Gastrocnemius medialis (tissue), 4 donors: ENCODE data around the gene ZNF804A.

Experiments used
- POLR2A ChIP-seq, 2 donors: fragments of 450-650 bp; IDR thresholded peaks; one replicate each; pipeline ENCODE4 v1.6.1; 2017; ENCODE audit warnings: antibody characterized with exemption in 2 of 2, mild to moderate bottlenecking in 2 of 2, moderate library complexity in 2 of 2
- TF ChIP-seq, protein P1 (sequence below), 5 experiments: fragments of 450-650 bp in 3 of 5; fragments of 200-600 bp in 2 of 5; sonication (generic) in 2 of 5; IDR thresholded peaks in 4 of 5; conservative IDR thresholded peaks in 1 of 5; 1 replicate in 4 of 5; 2 replicates in 1 of 5; pipeline ENCODE4 v1.5.1; 2016 to 2019; ENCODE audit warnings: antibody characterized with exemption in 5 of 5, mild to moderate bottlenecking in 3 of 5, moderate library complexity in 3 of 5

DNA sequence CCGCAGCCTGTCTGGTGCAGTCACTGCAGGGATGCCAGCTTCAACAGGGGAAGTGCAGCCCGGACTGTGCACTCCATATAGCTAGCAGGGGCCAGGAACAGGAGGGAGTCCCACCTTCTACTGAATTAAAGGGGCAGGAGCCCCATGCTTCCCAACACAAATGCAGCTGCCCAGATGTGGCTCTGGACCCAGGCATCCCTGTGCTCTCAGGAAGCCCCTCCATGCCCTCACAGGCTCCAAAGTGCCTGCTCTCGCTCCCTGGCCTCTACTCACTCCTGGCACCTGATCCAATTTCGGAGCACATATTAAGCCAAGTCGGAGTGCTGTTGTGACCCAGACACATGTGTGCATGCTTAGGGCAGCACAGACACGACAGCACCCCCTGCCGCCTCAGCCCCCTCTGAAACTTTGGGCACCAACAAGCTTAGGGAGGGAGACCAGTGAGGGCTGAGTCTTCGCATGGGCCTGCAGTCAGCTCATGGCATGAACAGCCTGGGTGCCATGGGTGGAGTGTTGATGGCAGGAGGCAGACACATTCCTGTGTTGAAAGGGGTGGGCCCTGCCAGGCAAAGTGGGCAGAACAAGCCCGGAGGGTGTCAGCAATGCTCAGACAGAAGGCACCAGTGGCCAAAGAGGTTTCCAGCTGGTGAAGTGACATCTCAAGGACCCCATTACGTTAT, 83.5 kb downstream of the ZNF804A start:
- TF ChIP-seq, protein P1, sequence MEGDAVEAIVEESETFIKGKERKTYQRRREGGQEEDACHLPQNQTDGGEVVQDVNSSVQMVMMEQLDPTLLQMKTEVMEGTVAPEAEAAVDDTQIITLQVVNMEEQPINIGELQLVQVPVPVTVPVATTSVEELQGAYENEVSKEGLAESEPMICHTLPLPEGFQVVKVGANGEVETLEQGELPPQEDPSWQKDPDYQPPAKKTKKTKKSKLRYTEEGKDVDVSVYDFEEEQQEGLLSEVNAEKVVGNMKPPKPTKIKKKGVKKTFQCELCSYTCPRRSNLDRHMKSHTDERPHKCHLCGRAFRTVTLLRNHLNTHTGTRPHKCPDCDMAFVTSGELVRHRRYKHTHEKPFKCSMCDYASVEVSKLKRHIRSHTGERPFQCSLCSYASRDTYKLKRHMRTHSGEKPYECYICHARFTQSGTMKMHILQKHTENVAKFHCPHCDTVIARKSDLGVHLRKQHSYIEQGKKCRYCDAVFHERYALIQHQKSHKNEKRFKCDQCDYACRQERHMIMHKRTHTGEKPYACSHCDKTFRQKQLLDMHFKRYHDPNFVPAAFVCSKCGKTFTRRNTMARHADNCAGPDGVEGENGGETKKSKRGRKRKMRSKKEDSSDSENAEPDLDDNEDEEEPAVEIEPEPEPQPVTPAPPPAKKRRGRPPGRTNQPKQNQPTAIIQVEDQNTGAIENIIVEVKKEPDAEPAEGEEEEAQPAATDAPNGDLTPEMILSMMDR (IDR thresholded peaks at IDR 0.05 in 4 of 5, conservative IDR thresholded peaks at IDR 0.05 in 1 of 5), result no peak
- TF ChIP-seq POLR2A (IDR thresholded peaks at IDR 0.05), result no peak
